Measurements from ENCODE around the gene OR2A42.
"Not testable (repeated sequence)": the region's sequence is repeated elsewhere in the genome, so short reads cannot be mapped to it uniquely, and the experiment has no call there.

Gene OR2A42

GRCh38 chr7:144223675-144224074 is 15.7 kb downstream of the OR2A42 start:
- not testable (repeated sequence) for DNase-seq (ENCODE audit: low read depth)

- DNase-seq (ENCODE audit: low read depth): not testable (repeated sequence)
These were observed 18.9 kb downstream of the OR2A42 start for GRCh38 chr7:144220531-144220930.

- not testable (repeated sequence) for DNase-seq (ENCODE audit: low read depth)
These were observed 20.3 kb downstream of the OR2A42 start for GRCh38 chr7:144219149-144219548.

GRCh38 chr7:144218581-144218980 is 20.8 kb downstream of the OR2A42 start:
- DNase-seq (ENCODE audit: low read depth): not testable (repeated sequence)

GRCh38 chr7:144217200-144217599 is 22.2 kb downstream of the OR2A42 start:
- DNase-seq (ENCODE audit: low read depth): not testable (repeated sequence)

- DNase-seq (ENCODE audit: low read depth): not testable (repeated sequence)
These were observed 34.1 kb downstream of the OR2A42 start for GRCh38 chr7:144205306-144205705.

GRCh38 chr7:144203086-144203485 is 36.3 kb downstream of the OR2A42 start:
- not testable (repeated sequence) for DNase-seq (ENCODE audit: low read depth)

GRCh38 chr7:144201978-144202377 is 37.4 kb downstream of the OR2A42 start:
- DNase-seq (ENCODE audit: low read depth): not testable (repeated sequence)

- DNase-seq (ENCODE audit: low read depth): not testable (repeated sequence)
These were observed 40.5 kb downstream of the OR2A42 start for GRCh38 chr7:144198934-144199333.

- DNase-seq (ENCODE audit: low read depth): not testable (repeated sequence)
These were observed 44.1 kb downstream of the OR2A42 start, which contains the start of gene ARHGEF35 for GRCh38 chr7:144195212-144195872. TSS of gene ARHGEF35 (minus strand) at chr7:144195833. CDS start at chr7:144188383, 7,450 bp downstream.

- DNase-seq (ENCODE audit: low read depth): not testable (repeated sequence)
These were observed 45.0 kb downstream of the OR2A42 start for GRCh38 chr7:144194453-144194852.

GRCh38 chr7:144193782-144194181 is 45.6 kb downstream of the OR2A42 start:
- not testable (repeated sequence) for DNase-seq (ENCODE audit: low read depth)

- DNase-seq (ENCODE audit: low read depth): not testable (repeated sequence)
These were observed 50.7 kb downstream of the OR2A42 start for GRCh38 chr7:144188578-144189171.

- not testable (repeated sequence) for DNase-seq (ENCODE audit: low read depth)
These were observed 51.6 kb downstream of the OR2A42 start for GRCh38 chr7:144187848-144188247.

GRCh38 chr7:144183166-144183565 is 56.2 kb downstream of the OR2A42 start, which contains the start of gene CTAGE4:
TSS of gene CTAGE4 (plus strand) at chr7:144183466. CDS start at chr7:144183504, 38 bp downstream.
- DNase-seq (ENCODE audit: low read depth): not testable (repeated sequence)

- not testable (repeated sequence) for DNase-seq (ENCODE audit: low read depth)
These were observed 60.3 kb downstream of the OR2A42 start for GRCh38 chr7:144179165-144179479.

- not testable (repeated sequence) for DNase-seq (ENCODE audit: low read depth)
These were observed 60.8 kb downstream of the OR2A42 start for GRCh38 chr7:144178380-144179164.

All from activated T-cell treated with anti-CD3 and anti-CD28 coated beads for 1 hour (primary cell).